ENCODE results near the gene ST3GAL6.

Gene ST3GAL6

DNA sequence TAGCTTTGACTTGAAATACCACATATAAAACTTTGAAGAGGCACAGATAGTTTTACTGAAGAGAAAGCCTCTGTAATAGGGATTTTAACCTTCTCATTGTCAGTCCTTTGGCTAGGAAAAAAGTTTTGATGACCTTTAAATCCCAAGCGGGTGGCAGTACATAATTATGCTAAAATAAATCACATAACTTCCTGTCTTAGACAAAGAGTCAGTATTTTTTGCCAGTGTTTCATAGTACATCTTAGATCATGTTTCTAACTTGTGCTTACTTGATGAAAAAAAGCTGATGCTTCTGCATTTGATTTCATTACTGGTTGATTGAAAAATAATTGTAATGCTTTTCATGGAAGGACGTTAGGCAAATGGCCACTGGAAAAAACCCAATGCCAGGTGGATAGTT, 5.8 kb downstream of the ST3GAL6 start:
- Histone ChIP-seq H3K27ac (replicated peaks) (no peak overlapping the region), H3K27me3 (ENCODE audit: insufficient read depth, poor library complexity, severe bottlenecking) (no peaks in the 10 kb centered on the region), H3K4me3 (replicated peaks; ENCODE audit: insufficient read depth, low read length) (no peak overlapping the region)
- TF ChIP-seq GABPA (IDR thresholded peaks at IDR 0.05; ENCODE audit: low read depth) (no peak), CTCF (IDR thresholded peaks at IDR 0.05; ENCODE audit: insufficient read depth, low read length) (no peak), SPI1 (IDR thresholded peaks at IDR 0.05; ENCODE audit: borderline replicate concordance, low read depth) (no peak), POLR2AphosphoS5 (IDR thresholded peaks at IDR 0.05; ENCODE audit: low read depth) (no peak), REST (IDR thresholded peaks at IDR 0.05; ENCODE audit: insufficient replicate concordance, low read depth) (no peak)
- DNase-seq (ENCODE audit: low read depth in 1 of 2, low spot score in 1 of 2), result no peak

DNA sequence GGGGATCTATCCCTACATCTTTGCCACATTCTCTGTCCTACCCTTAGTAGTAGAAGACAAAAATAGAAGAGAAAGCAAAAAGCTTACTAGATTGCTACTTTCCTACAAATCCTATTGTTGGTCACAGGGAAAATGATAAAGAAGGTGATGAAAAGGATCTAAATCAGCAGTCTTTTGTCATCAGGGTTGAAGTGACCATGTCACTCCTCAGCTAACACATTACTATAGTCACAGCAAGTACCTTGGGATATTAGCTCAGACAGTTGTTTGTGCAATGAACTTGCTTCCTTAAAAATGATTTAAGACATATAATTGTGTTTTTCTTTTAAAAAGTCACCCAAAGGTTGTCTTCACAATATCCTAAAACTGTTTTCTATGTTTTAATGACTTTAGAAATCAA, 6.3 kb downstream of the ST3GAL6 start:
- Histone ChIP-seq H3K4me3 (replicated peaks; ENCODE audit: insufficient read depth, low read length) (no peak overlapping the region), H3K27ac (replicated peaks) (no peak overlapping the region)
- no peak for DNase-seq (ENCODE audit: low read depth in 1 of 2, low spot score in 1 of 2)

DNA sequence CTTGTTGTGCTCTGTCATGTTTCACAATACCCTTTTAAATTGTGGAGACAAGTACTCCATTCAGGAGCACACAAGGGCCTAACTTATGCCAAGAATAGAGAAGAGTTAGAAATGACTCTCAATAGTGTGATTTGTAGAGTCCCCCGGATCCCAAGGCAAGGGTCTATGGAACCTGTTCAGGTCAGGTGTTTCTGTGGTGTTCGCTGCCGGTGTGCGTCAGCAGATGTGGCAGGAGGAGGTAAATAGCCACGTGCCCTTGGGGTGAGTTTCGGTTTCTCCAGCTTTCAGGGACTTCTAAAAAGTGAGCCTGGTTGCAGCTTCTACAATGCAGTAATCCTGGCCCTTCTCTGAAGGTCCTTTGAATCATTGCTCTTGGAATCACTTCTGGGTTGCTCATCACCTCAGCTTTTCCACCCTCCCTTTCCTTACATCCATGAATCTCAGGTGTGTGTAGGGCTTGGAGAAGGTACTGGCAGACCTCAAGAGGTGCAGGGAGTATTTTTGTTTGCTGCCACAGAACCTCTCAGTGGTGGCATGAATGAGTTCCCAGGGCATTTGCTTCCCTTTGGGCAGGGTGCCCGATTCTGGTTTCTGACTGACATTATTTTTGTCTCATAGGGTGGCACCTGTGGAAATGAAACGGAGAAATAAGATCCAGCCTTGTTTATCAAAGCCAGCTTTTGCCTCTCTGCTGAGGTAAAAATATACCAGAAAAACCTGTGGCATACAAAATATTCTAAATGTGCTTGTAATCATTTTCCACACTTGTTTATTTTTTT, 7.3 kb downstream of the ST3GAL6 start:
- Histone ChIP-seq H3K4me3 (replicated peaks; ENCODE audit: insufficient read depth, low read length) (no peak overlapping the region), H3K27me3 (ENCODE audit: insufficient read depth, poor library complexity, severe bottlenecking) (no peaks in the 10 kb centered on the region), H3K27ac (replicated peaks) (no peak overlapping the region)
- no peak for DNase-seq (ENCODE audit: low read depth in 1 of 2, low spot score in 1 of 2)
- TF ChIP-seq REST (IDR thresholded peaks at IDR 0.05; ENCODE audit: insufficient replicate concordance, low read depth) (no peak), GABPA (IDR thresholded peaks at IDR 0.05; ENCODE audit: low read depth) (no peak), POLR2AphosphoS5 (IDR thresholded peaks at IDR 0.05; ENCODE audit: low read depth) (no peak), CTCF (IDR thresholded peaks at IDR 0.05; ENCODE audit: insufficient read depth, low read length) (no peak), SPI1 (IDR thresholded peaks at IDR 0.05; ENCODE audit: borderline replicate concordance, low read depth) (no peak)

More for the DNA sequence above, 6.3 kb downstream of the ST3GAL6 start:
- no peaks in the 10 kb centered on the region for H3K27me3 ChIP-seq (ENCODE audit: insufficient read depth, poor library complexity, severe bottlenecking)
- TF ChIP-seq REST (IDR thresholded peaks at IDR 0.05; ENCODE audit: insufficient replicate concordance, low read depth), result no peak
- TF ChIP-seq GABPA (IDR thresholded peaks at IDR 0.05; ENCODE audit: low read depth), result no peak

Measured in HL-60 (cell line).